GM18868 (cell line): ENCODE measurements around the gene CLCN3.
"Not testable (repeated sequence)": the region's sequence is repeated elsewhere in the genome, so short reads cannot be mapped to it uniquely, and the experiment has no call there.

Source experiments
- ATAC-seq: cut with Tn5 transposase; IDR thresholded peaks from one replicate; pipeline ENCODE4 v1.9.1; 2021; ENCODE audit warnings: mild to moderate bottlenecking, moderate library complexity; ENCODE audit not compliant: unreplicated experiment

Gene CLCN3

GRCh38 chr4:169655401-169655800 is 35.0 kb downstream of the CLCN3 start:
- ATAC-seq = no peak

GRCh38 chr4:169657470-169658107 is 37.2 kb downstream of the CLCN3 start:
- ATAC-seq = no peak

GRCh38 chr4:169658196-169658595 is 37.8 kb downstream of the CLCN3 start:
- ATAC-seq = no peak

- ATAC-seq = no peak
These were observed 38.8 kb downstream of the CLCN3 start for GRCh38 chr4:169658975-169659715.

GRCh38 chr4:169659716-169660670 is 39.6 kb downstream of the CLCN3 start:
- ATAC-seq = peak; percentile 96

- ATAC-seq = no peak
These were observed 40.6 kb downstream of the CLCN3 start for GRCh38 chr4:169660929-169661328.

- no peak for ATAC-seq
These were observed 41.4 kb downstream of the CLCN3 start for GRCh38 chr4:169661761-169662160.

GRCh38 chr4:169662206-169662605 is 41.8 kb downstream of the CLCN3 start:
- ATAC-seq = no peak

GRCh38 chr4:169663402-169663801 is 43.0 kb downstream of the CLCN3 start:
- no peak for ATAC-seq

GRCh38 chr4:169663831-169664230 is 43.5 kb downstream of the CLCN3 start:
- no peak for ATAC-seq

- no peak for ATAC-seq
These were observed 44.2 kb downstream of the CLCN3 start for GRCh38 chr4:169664615-169665014.

GRCh38 chr4:169665046-169665737 is 44.8 kb downstream of the CLCN3 start:
- no peak for ATAC-seq

GRCh38 chr4:169668069-169668721 is 47.8 kb downstream of the CLCN3 start:
- ATAC-seq = no peak

- ATAC-seq = peak; percentile 88
These were observed 55.4 kb downstream of the CLCN3 start for GRCh38 chr4:169675825-169676224.

- ATAC-seq = no peak
These were observed 56.9 kb downstream of the CLCN3 start for GRCh38 chr4:169677150-169677748.

- not testable (repeated sequence) for ATAC-seq
These were observed 58.1 kb downstream of the CLCN3 start for GRCh38 chr4:169678486-169678885.

GRCh38 chr4:169678951-169679591 is 58.7 kb downstream of the CLCN3 start:
- ATAC-seq = not testable (repeated sequence)

GRCh38 chr4:169682372-169683047 is 62.1 kb downstream of the CLCN3 start:
- ATAC-seq = no peak

- no peak for ATAC-seq
These were observed 69.3 kb downstream of the CLCN3 start for GRCh38 chr4:169689681-169690080.
